ENCODE data around the gene CBL. TPM values are rescaled to one million over a fixed set of nuclear protein-coding genes. Genes with fewer than 3 reads are reported as not detected.

Gene CBL
- total and polyA plus RNA-seq, 9 donors = 3.6 to 17.9 (median 12.3) TPM

GRCh38 chr11:119310682-119311052 lies 104.5 kb downstream of the CBL start:
- intact Hi-C loops (cut with DNase I) = loop anchor here in 3 of 4 donors (10.0 kb wide), 2 partner anchors 96 to 106 kb away; partner anchors contain the start of gene CBL (in 2 of the 3)
- no peaks in the 10 kb centered on the region for H3K9me3 ChIP-seq
- WGBS, 3 donors = 83 to 90% (median 85%) methylated on average over 20 of the region's 20 CpGs
- H3K27me3 ChIP-seq = no peaks in the 10 kb centered on the region
- no peaks in the 10 kb centered on the region for H3K36me3 ChIP-seq
- H3K4me1 ChIP-seq (ENCODE audit: insufficient read depth) = peaks cover 12% of the 10 kb centered on the region
- H3K27ac ChIP-seq = peak overlapping the region in 1 of 2 donors; percentile 20
- TF ChIP-seq EP300 (IDR thresholded peaks at IDR 0.05) (no peak), POLR2A (IDR thresholded peaks at IDR 0.05) (no peak), CTCF (IDR thresholded peaks at IDR 0.05) (no peak)
- H3K4me3 ChIP-seq = no peak overlapping the region
- no peak for DNase-seq

GRCh38 chr11:119314726-119315125 lies 108.6 kb downstream of the CBL start:
- H3K36me3 ChIP-seq = no peaks in the 10 kb centered on the region

GRCh38 chr11:119315131-119316015 lies 109.2 kb downstream of the CBL start:
- TF ChIP-seq CTCF (IDR thresholded peaks at IDR 0.05) (no peak), EP300 (IDR thresholded peaks at IDR 0.05) (no peak), POLR2A (IDR thresholded peaks at IDR 0.05) (no peak)

More at GRCh38 chr11:119314726-119315125, 108.6 kb downstream of the CBL start:
- H3K4me1 ChIP-seq (ENCODE audit: insufficient read depth) = peaks cover 10% of the 10 kb centered on the region
- H3K4me3 ChIP-seq = no peak overlapping the region
- 71 to 85% (median 82%) methylated on average over 18 of the region's 18 CpGs for WGBS, 3 donors
- H3K27me3 ChIP-seq = no peaks in the 10 kb centered on the region
- H3K27ac ChIP-seq = no peak overlapping the region
- DNase-seq = no peak
- no peaks in the 10 kb centered on the region for H3K9me3 ChIP-seq
- intact Hi-C loops (cut with DNase I) = loop anchor here (5.0 to 10.0 kb wide), 3 partner anchors 100 to 110 kb away; partner anchors contain the start of gene CBL (in 3 of the 4)
- TF ChIP-seq CTCF (IDR thresholded peaks at IDR 0.05) = no peak
- no peak for TF ChIP-seq EP300 (IDR thresholded peaks at IDR 0.05)
- TF ChIP-seq POLR2A (IDR thresholded peaks at IDR 0.05) = no peak

GRCh38 chr11:119316016-119316728 lies 110.0 kb downstream of the CBL start:
- TF ChIP-seq EP300 (IDR thresholded peaks at IDR 0.05) (no peak), CTCF (IDR thresholded peaks at IDR 0.05) (no peak), POLR2A (IDR thresholded peaks at IDR 0.05) (no peak)
- intact Hi-C loops (cut with DNase I) = loop anchor here (5.0 to 10.0 kb wide), 3 partner anchors 101 to 111 kb away; partner anchors contain the start of gene CBL (in 3 of the 4)
- Histone ChIP-seq H3K36me3 (no peaks in the 10 kb centered on the region), H3K4me3 (peak overlapping the region; percentile 51), H3K9me3 (no peaks in the 10 kb centered on the region), H3K27me3 (no peaks in the 10 kb centered on the region), H3K4me1 (ENCODE audit: insufficient read depth) (peaks cover 13% of the 10 kb centered on the region), H3K27ac (peak overlapping the region; percentile 64 to 76)
- peak in 4 of 5 donors; percentile 53 to 62 (median 62) for DNase-seq
- WGBS, 3 donors = 0 to 1% (median 1%) methylated on average over 37 to 46 of the region's 46 CpGs

More at GRCh38 chr11:119315131-119316015, 109.2 kb downstream of the CBL start:
- WGBS, 3 donors = 15 to 22% (median 19%) methylated on average over 24 to 29 of the region's 29 CpGs
- intact Hi-C loops (cut with DNase I) = loop anchor here (5.0 to 10.0 kb wide), 3 partner anchors 101 to 111 kb away; partner anchors contain the start of gene CBL (in 3 of the 4)
- peak in 1 of 5 donors; percentile 39 for DNase-seq
- H3K4me3 ChIP-seq = peak overlapping the region; percentile 51
- H3K9me3 ChIP-seq = no peaks in the 10 kb centered on the region
- peak overlapping the region; percentile 32 to 40 for H3K27ac ChIP-seq
- H3K4me1 ChIP-seq (ENCODE audit: insufficient read depth) = peaks cover 10% of the 10 kb centered on the region
- no peaks in the 10 kb centered on the region for H3K36me3 ChIP-seq
- no peaks in the 10 kb centered on the region for H3K27me3 ChIP-seq
